T-helper 9 cell (primary cell): Measurements from ENCODE around the gene DES.

Experiments
- DNase-seq: peaks from one replicate; pipeline ENCODE4 v3.0.0-alpha.2; 2020

The DES gene

GRCh38 chr2:219475697-219476651 is 57.8 kb downstream of the DES start:
- peak; percentile 50 for DNase-seq
